Epidermal melanocyte (primary cell): Measurements from ENCODE around the gene RFK.

Experiments used
- DNase-seq: peaks from one replicate; pipeline ENCODE4 v3.0.0; 2011; ENCODE audit warnings: low spot score; ENCODE audit not compliant: insufficient read length

Gene RFK

DNA sequence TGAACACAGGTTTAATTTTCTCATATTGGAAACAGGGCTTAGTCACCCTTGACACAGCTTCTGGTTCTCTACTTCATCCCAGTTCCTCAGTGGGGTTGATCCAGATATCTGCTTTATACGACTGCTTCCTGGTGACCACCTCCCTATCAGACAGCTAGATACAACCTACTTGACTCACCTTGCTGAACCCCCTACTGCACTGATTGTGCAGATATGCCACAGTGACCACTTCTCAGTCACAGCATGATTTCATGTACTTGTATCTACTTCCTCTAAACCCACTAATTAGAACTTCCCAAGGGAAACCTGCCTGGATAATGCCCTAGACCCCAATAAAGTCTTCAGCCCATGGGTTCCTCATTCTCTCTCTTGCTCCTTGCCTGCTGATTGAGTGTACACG is 18.4 kb upstream of the RFK start:
- no peak for DNase-seq

- no peak for DNase-seq
Observed at GRCh38 chr9:76405868-76406267, 11.6 kb upstream of the RFK start.

- no peak for DNase-seq
Observed at GRCh38 chr9:76405340-76405739, 11.1 kb upstream of the RFK start.

- DNase-seq, result no peak
Observed at GRCh38 chr9:76404401-76404800, 10.2 kb upstream of the RFK start.

- peak; percentile 50 for DNase-seq
Observed at GRCh38 chr9:76403352-76403751, 9.1 kb upstream of the RFK start.

GRCh38 chr9:76401580-76402354 is 7.5 kb upstream of the RFK start:
- DNase-seq, result no peak

DNA sequence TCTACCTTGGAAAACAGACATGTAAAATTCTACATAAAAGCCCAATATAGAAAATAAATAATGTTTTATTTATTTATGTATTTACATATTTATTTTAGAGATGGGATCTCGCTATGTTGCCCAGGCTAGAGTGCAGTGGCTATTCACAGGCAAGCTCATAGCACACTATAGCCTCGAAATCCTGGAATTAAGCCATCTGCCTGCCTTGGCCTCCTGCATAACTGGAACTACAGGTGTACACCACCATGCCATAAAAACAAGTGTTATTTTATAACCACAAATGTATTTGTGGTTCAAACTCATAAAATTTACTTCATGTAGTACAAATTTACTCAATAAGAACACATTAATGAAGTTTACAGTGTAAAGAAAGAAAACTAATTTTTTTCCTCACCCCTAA is 7.0 kb upstream of the RFK start:
- no peak for DNase-seq

DNA sequence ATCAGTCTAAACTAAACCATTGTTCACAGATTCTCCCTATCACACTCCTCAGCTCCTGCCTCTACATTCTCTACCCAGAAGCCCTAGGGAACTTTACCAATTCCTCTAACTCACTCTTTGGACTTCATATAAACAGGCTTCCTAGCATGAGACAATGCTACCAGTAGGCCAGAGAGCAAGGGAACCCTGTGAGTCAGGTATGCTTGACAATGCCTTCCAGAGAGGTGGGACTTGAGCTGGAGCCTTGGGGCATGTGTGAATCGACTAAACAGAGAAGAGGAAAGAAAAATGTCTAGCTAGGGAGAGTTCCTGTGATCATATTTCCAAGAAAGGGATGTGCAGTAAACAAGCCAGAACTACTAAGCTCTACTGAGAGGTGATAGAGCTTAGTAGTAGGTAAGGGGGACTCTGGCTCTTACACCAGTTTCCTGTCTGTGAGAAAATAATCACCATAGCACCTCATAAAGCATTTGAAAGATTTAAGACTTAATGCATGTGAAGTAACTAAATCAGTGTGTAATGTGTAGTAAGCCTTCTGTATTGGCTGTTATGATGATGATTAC is 6.4 kb upstream of the RFK start:
- no peak for DNase-seq

- DNase-seq, result no peak
Observed at GRCh38 chr9:76399856-76400255, 5.6 kb upstream of the RFK start.

- DNase-seq, result no peak
Observed at GRCh38 chr9:76396597-76396996, 2.4 kb upstream of the RFK start.

- DNase-seq, result no peak
Observed at GRCh38 chr9:76396144-76396543, 1.9 kb upstream of the RFK start.

GRCh38 chr9:76395381-76395780 is 1.2 kb upstream of the RFK start:
- DNase-seq, result no peak

DNA sequence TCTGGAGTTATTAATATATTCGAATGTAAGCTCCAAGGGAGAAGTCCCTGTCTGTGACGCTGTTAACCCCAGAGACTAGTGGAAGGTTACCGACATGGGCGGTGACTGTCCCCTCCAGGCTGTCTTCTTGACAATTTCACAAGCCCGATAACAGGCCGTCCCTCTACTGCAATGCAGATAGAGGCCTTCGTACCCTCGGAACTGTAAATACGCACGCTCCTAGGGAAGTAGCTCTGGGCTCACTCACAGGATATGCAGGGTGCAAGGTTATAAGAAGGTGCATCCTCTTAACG is 680 bp upstream of the RFK start:
- DNase-seq, result no peak

- DNase-seq, result no peak
Observed at GRCh38 chr9:76390656-76391055, 3.6 kb downstream of the RFK start.

GRCh38 chr9:76379494-76379893 is 14.7 kb downstream of the RFK start:
- no peak for DNase-seq

GRCh38 chr9:76378367-76379073 is 15.7 kb downstream of the RFK start:
- no peak for DNase-seq

DNA sequence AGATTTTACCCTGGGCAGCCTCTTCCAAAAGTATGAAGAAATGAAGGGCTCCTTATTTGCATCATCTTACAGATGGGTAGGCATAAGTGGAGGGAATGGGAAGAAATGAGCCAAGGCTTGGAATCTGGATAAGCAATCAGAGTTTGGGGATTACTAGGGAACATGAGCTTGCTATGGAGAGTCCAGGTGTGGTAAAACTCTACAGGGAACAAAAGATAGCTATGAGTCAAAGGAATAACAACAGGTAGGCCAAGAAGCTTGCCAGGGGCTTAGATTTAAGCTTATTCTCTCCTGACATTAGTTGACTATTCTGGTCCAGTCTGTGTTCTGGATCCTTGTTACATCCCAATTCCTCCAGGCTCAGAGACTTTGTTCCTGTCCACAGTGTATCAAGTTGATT is 16.4 kb downstream of the RFK start:
- DNase-seq, result no peak

DNA sequence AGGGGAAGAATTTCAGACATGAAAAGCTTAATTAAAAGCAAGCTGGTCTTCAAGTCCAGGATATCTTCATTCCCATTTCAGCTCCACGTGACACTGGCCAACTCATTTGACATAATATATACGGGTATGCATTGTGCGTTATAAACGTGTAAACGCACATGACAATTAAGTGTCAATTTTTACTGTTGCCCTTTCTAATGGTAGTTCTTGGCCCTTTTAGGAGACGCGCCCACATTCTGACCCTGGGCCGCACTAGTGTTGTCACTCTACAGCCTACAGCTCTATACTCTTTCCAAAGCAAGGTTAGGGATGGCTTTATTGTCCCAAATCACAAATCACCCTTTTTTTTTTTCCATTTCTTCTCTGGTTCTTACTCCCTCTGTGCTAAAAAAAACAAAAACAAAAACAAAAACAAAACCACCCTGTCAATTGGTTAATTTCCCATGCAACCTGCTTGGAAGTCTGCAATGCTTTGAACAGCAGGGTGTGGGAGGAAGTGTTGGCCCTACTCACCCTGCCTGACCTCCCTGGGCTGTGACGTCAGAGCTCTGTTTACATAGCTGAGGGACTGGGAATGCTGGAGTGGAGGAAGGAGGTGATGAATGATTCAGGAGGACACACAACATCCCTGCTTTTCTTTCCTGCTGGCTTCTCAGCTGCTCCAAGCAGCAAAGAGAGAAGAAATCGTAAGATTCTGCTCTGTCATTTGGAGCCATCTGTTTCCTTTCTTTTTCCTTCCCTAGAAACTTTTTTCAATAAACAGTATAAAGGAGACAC is 19.3 kb downstream of the RFK start:
- no peak for DNase-seq

DNA sequence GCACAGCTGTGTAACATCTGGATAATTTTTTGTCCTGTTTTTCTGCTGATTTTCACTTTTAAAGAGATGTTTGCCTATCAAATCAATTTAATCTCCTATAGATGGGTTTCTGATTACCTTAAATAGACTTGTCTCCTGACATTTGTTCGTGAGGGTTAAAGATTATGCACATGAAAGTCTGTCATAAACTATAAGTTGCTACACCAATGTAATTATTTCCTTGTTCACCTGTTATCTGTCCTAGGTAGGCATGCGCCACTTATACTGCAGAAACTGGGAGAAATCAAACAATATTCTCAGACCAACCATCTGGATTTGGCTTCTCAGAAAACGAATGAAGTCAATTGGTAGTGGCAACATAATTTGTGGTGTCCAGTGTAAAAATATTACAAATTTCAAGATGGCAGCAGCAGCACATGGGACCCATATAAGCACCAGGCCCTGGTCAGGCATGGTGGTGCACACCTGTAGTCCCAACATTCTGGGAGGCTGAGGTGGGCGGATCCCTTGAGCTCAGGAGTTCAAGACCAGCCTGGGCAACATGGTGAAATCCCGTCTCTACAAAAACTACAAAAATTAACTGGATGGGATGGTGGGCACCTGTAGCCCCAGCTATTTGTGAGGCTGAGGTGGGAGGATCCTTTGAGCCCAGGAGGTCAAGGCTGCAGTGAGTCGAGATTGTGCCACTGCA is 20.3 kb downstream of the RFK start:
- no peak for DNase-seq

DNA sequence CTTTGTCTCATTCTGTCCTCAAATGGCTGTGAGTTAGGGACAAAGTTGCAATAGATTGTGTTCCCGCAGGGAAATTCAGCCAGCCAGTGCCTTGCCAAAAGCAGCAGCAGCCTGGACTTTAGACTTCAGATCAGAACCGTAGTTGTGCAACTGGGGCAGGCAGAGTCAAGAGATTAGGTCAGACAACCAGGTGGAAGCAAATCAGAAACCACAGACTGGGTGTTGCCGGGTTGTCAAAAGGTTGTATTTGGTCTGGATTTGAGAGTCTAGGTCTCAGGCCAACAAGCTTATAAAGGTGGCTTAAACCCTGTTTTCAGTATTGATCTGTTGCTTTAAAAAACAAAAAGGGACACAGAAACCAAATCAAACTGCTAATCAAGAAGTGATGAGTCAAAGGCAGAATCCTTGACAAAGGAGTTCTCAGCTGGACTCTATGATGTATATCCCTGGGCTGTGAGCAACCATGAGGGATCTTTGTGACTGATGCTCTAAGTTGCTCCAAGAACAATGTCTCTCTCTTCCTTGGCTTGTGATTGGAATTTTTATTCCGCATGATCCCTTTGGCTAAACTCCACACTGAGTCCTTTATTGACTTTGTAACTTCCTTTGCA is 20.9 kb downstream of the RFK start:
- DNase-seq, result peak; percentile 57

GRCh38 chr9:76372336-76372735 is 21.9 kb downstream of the RFK start:
- DNase-seq, result no peak
